Cardiac fibroblast (primary cell): Measurements from ENCODE around the gene IP6K1.

Experiments
- DNase-seq, 2 donors: peaks; one replicate each; pipeline versions ENCODE4 v3.0.0 to v3.0.0-alpha.2; 2010; ENCODE audit warnings: low read depth in 2 of 2
- H3K4me3 ChIP-seq, 2 donors: replicated peaks in 1 of 2; 1 replicate in 1 of 2; 2 replicates in 1 of 2; pipeline ENCODE4 v1.5.1; 2011; ENCODE audit warnings: low read depth in 2 of 2, low read length in 2 of 2, mild to moderate bottlenecking in 2 of 2, moderate library complexity in 1 of 2
- TF ChIP-seq, protein P1 (sequence below): IDR thresholded peaks from one replicate; pipeline ENCODE4 v1.5.1; 2011; ENCODE audit warnings: low read depth, mild to moderate bottlenecking, low read length, inconsistent platforms

The IP6K1 gene

DNA sequence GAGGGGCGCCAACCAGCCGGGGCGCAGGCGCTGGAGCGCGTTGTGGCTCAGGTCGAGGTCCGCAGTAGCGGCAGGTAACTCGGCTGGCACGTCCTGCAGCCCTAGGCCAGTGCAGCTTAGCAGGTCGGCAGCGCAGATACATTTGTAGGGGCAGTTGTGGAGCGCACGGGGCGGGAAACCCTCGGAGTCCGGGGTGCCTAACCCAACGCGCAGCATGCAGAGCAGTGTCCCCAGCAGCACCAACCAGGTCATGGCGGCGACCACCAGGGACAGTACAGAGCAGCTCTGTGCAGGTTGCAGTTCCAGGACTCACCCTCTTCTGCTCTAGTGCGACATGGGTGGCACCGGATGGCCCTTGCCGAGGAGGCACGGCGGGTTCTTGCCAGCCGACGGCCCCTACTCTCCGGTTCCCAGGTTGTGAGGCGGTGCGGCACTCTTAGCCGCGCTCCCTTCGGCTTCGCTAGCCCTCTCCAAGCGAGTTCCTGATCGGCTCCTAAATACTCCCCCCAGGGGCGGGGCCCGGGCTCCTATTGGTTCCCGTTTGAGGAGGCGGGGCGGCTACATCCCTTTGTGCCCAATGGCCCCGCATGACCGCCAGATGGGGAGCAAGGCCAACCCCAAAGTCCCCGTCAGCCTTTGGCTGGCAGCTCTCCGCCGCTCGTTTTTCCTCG, 67.0 kb downstream of the IP6K1 start, which contains the start of gene AMIGO3:
TSS of gene AMIGO3 (minus strand) at position 471 of the 671 bp plus-strand sequence. CDS start at position 252, 219 bp downstream.
- DNase-seq, result peak; percentile 94
- H3K4me3 ChIP-seq, result peak within 1 kb of the TSS; percentile 52 to 53
- TF ChIP-seq, protein P1, sequence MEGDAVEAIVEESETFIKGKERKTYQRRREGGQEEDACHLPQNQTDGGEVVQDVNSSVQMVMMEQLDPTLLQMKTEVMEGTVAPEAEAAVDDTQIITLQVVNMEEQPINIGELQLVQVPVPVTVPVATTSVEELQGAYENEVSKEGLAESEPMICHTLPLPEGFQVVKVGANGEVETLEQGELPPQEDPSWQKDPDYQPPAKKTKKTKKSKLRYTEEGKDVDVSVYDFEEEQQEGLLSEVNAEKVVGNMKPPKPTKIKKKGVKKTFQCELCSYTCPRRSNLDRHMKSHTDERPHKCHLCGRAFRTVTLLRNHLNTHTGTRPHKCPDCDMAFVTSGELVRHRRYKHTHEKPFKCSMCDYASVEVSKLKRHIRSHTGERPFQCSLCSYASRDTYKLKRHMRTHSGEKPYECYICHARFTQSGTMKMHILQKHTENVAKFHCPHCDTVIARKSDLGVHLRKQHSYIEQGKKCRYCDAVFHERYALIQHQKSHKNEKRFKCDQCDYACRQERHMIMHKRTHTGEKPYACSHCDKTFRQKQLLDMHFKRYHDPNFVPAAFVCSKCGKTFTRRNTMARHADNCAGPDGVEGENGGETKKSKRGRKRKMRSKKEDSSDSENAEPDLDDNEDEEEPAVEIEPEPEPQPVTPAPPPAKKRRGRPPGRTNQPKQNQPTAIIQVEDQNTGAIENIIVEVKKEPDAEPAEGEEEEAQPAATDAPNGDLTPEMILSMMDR, result peak; percentile 58

DNA sequence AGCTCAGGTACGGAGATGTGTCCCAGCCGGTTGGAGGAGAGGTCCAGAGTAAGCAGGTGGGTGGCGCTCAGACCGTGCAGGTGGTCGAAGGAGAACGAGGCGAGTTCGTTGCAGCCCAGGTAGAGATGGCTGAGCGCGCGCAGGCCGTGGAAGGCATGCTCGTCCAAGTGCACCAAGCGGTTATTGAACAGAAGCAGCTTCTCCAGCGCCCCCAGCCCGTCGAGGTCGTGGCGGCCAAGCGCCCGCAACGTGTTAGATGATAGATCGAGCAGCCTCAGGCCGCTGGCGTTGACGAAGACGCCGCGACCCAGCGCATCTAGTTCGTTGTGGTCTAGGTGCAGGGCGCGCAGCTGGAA, 67.5 kb downstream of the IP6K1 start:
- no peak for DNase-seq
- H3K4me3 ChIP-seq, result peak overlapping the region; percentile 52 to 53
- TF ChIP-seq, protein P1, result no peak

DNA sequence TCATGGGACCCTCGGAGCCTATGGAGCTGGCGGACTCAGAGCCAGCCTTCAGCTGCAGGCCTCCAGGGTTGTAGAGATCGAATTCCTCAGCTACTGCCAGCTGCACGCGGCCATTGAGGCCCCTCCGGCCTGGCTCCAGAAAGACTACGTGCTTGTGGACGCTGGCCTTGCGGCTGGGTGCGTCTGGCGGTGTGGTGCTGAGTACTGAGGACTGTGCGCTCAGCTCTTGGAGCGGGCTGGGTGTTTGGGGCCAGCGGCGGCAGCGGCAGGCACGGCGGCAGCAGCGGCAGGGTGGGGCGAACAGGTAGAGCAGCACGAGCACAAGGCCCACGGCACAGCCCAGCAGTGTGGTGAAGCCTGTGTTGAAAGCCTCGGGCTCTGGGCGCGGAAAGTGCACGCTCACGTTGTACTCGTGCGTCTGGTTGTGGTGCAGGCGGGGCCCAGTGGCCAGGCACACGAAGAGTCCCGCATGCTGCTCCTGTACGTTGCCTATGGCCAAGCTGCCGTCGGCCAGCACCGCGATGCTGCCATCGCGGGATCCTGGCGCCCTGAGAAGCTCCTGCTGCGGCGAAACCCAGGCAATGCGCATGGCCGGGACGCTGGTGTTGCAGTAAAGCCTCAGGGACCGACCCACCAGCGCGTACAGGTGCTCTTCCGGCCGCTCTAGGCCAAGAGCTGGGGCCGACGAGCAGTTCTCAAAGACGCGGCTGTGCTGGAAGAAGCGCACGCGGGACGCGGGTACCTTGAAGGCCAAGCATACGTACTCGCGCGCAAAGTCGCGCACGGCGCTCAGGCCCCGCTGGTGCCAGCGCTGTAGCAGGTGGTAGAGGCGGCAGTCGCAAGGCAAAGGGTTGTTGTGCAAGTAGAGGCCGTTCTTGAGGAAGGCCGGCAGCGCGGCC, 68.1 kb downstream of the IP6K1 start:
- TF ChIP-seq, protein P1, result no peak
- peak overlapping the region in 1 of 2 donors; percentile 53 for H3K4me3 ChIP-seq
- DNase-seq, result no peak

DNA sequence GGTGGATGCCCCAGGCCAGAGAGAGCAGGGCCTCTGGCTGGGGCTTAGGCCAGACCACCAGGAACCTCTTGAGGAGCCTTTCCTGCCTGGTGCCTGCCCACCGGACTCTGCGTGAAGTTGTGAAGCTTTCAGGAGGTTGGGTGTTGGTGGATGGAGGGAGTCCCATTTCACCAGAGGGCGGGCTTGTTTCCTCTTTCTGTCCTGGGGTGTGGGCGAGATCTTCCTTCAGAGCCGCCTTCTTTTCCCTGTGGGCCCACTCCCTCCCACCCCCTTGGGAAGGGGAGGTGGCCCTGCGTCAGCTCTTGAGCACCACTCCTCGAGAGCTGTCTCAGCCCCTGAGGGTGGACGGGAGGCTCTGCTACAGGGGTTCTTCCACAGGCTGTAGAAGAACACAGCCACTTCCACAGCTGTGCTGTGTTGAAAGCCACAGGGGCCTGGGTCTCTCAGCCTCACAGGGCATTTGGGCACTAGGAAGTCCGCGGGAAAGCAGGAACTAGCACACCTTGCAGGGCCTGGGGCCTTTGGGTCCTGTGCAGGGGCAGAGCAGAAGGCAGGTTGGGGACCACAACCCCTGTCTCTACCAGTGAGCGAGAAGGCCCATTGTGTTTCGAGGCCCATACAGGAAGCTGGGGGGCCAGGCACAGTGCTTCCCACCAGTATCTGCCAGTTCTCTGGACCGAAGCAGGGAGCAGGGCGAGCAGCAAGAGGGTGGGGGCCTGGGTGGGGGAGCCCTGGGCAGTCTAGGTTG, 69.0 kb downstream of the IP6K1 start:
- TF ChIP-seq, protein P1, result no peak
- H3K4me3 ChIP-seq, result no peak overlapping the region
- DNase-seq, result no peak

DNA sequence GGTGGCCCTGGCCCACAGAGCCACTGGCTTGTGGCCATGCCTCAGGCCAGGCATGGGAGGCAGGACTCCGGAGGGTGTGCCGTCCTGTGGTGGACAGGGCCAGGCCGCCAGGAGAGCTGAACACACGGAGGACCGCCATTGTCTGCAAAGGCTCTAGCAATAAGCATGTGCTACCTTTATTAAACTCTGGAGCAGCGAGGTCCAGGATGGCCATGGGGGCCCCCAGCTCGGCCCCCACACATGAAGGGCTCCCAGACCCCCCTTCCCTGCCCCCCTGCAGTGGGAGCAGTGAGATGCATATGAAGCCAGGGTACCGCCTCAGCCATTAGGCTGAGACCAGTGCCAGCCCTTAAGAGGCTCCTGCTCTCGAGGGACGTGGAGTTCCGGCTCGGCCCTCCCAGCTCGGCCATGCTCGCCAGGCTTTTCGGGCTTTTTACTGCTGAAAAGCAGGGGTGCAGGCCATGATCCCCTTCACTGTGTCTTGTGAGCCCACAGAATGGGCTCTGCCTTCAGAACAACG, 69.6 kb downstream of the IP6K1 start:
- H3K4me3 ChIP-seq, result no peak overlapping the region
- TF ChIP-seq, protein P1, result no peak
- no peak for DNase-seq

DNA sequence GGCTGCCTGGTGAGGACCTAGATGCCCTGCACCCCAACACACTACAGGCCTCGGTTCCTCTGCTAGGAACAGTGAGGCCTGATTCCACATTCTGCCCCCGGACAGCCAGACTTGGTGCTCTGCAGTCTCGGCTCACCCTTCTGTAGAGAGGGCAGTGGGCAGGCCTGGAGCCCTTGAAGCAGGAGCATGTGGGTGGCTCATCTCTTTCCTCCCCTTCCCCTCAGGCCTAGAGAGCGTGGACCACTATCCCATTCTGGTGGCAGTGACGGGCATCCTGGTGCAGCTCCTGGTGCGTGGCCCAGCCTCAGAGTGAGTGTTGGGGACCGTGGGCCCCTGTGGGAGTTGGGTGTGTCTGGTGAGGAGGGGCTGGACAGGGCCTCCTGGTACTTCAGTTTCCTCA, 70.2 kb downstream of the IP6K1 start:
- no peak for DNase-seq
- TF ChIP-seq, protein P1, result no peak
- no peak overlapping the region for H3K4me3 ChIP-seq
